Vagina (tissue), 2 donors: ENCODE results near the gene TRAPPC2B. TPM values are rescaled to one million over a fixed set of nuclear protein-coding genes. Genes with fewer than 3 reads are reported as not detected.

Source experiments
- DNase-seq, 2 donors: peaks; one replicate each; pipeline ENCODE4 v3.0.0-alpha.2; 2017; ENCODE audit errors: extremely low spot score in 2 of 2
- H3K27ac ChIP-seq: fragments of 200-600 bp; sonication (generic); one replicate; pipeline ENCODE4 v1.5.1; 2019
- H3K27me3 ChIP-seq: fragments of 200-600 bp; sonication (generic); one replicate; pipeline ENCODE4 v1.5.1; 2019
- H3K36me3 ChIP-seq, 2 donors: fragments of 200-600 bp; sonication (generic); one replicate each; pipeline ENCODE4 v1.5.1; 2017 to 2019
- H3K4me1 ChIP-seq: fragments of 200-600 bp; sonication (generic); one replicate; pipeline ENCODE4 v1.5.1; 2019
- H3K4me3 ChIP-seq, 2 donors: fragments of 200-600 bp; sonication (generic); 1 replicate in 1 of 2; 2 replicates in 1 of 2; pipeline ENCODE4 v1.5.1; 2016 to 2019
- H3K9me3 ChIP-seq: fragments of 200-600 bp; sonication (generic); one replicate; pipeline ENCODE4 v1.5.1; 2019
- POLR2A ChIP-seq, 2 donors: fragments of 450-650 bp; IDR thresholded peaks; one replicate each; pipeline ENCODE4 v1.6.1; 2017; ENCODE audit warnings: antibody characterized with exemption in 2 of 2, mild to moderate bottlenecking in 2 of 2, moderate library complexity in 2 of 2
- POLR2AphosphoS5 ChIP-seq, 2 donors: sonication (generic); formaldehyde crosslinking; IDR thresholded peaks; one replicate each; pipeline ENCODE4 v1.9.0; 2017; ENCODE audit warnings: antibody characterized with exemption in 2 of 2, mild to moderate bottlenecking in 2 of 2, low read depth in 1 of 2; ENCODE audit not compliant: insufficient read depth in 1 of 2
- intact Hi-C: fragments of 100-400 bp; cut with DNase I; formaldehyde crosslinking; loops from one replicate; pipeline ENCODE4 v1.15.1; 2023
- total RNA-seq: library from RNA; depleted of rRNA; stranded (reverse); fragments of >200 nt; gene quantifications from one replicate; pipeline ENCODE4 v1.2.3, GENCODE V29; 2016
- TF ChIP-seq, protein P1 (sequence below), 3 experiments: fragments of 450-650 bp in 2 of 3; fragments of 200-600 bp in 1 of 3; sonication (generic) in 1 of 3; IDR thresholded peaks; one replicate each; pipeline ENCODE4 v1.5.1; 2017 to 2019; ENCODE audit warnings: antibody characterized with exemption in 3 of 3, mild to moderate bottlenecking in 2 of 3, moderate library complexity in 2 of 3

Gene TRAPPC2B
- total RNA-seq, 1 donor from 2014 or later: 8.6 TPM

DNA sequence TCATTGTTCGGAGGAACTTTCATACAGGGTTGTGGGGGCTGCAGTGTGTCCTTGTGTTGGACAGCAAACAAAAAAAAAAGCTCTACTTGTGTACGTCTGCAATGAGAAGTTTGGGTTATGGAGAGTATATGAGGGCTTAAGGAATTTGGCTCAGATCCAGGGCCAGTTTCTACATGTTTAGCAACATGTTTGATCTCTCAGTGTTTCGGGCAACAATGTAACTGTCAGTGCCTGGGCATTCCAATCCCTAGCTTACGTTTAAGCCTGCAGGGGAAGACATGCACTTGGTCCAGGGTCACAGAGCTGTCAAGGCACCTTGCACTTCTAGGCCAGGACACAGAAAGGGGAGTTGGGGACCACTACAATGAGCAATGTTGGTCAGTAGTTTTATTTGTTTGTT, 29.2 kb upstream of the TRAPPC2B start:
- no peak overlapping the region for H3K4me3 ChIP-seq
- no peaks in the 10 kb centered on the region for H3K4me1 ChIP-seq
- intact Hi-C loops: no loop called here
- TF ChIP-seq POLR2A (IDR thresholded peaks at IDR 0.05) (no peak), POLR2AphosphoS5 (IDR thresholded peaks at IDR 0.05; ENCODE audit: insufficient read depth in 1 of 2, low read depth in 1 of 2) (no peak)
- TF ChIP-seq, protein P1, sequence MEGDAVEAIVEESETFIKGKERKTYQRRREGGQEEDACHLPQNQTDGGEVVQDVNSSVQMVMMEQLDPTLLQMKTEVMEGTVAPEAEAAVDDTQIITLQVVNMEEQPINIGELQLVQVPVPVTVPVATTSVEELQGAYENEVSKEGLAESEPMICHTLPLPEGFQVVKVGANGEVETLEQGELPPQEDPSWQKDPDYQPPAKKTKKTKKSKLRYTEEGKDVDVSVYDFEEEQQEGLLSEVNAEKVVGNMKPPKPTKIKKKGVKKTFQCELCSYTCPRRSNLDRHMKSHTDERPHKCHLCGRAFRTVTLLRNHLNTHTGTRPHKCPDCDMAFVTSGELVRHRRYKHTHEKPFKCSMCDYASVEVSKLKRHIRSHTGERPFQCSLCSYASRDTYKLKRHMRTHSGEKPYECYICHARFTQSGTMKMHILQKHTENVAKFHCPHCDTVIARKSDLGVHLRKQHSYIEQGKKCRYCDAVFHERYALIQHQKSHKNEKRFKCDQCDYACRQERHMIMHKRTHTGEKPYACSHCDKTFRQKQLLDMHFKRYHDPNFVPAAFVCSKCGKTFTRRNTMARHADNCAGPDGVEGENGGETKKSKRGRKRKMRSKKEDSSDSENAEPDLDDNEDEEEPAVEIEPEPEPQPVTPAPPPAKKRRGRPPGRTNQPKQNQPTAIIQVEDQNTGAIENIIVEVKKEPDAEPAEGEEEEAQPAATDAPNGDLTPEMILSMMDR (IDR thresholded peaks at IDR 0.05): no peak
- peaks cover 6% of the 10 kb centered on the region for H3K9me3 ChIP-seq
- peaks cover 0 to 15% of the 10 kb centered on the region in 2 donors for H3K36me3 ChIP-seq
- no peak for DNase-seq
- H3K27me3 ChIP-seq: no peaks in the 10 kb centered on the region
- H3K27ac ChIP-seq: no peak overlapping the region

DNA sequence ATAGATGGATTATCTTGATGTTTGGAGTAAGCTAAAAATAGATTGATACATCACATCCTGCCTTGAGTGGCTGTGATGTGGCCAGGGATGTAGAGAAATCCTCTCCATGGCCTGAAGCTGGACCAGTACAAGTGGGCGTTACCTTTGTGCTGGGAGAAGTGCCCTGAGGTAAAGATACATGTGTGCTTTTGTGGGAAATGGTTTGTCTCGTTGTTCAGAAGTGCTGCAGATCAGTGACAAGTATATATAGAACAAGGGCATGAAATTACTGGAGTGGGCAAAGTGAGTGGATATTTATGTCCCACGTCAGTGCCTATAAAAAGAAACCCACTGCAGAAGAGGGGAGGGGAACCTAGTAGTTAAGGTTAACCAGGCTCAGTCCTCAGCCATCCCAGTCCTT, 24.5 kb upstream of the TRAPPC2B start:
- peaks cover 0 to 4% of the 10 kb centered on the region in 2 donors for H3K36me3 ChIP-seq
- no peaks in the 10 kb centered on the region for H3K9me3 ChIP-seq
- no peak for TF ChIP-seq POLR2A (IDR thresholded peaks at IDR 0.05)
- no peak for TF ChIP-seq POLR2AphosphoS5 (IDR thresholded peaks at IDR 0.05; ENCODE audit: insufficient read depth in 1 of 2, low read depth in 1 of 2)
- TF ChIP-seq, protein P1 (IDR thresholded peaks at IDR 0.05): no peak
- intact Hi-C loops: no loop called here
- no peak overlapping the region for H3K4me3 ChIP-seq
- no peak overlapping the region for H3K27ac ChIP-seq
- no peak for DNase-seq
- no peaks in the 10 kb centered on the region for H3K27me3 ChIP-seq
- no peaks in the 10 kb centered on the region for H3K4me1 ChIP-seq

DNA sequence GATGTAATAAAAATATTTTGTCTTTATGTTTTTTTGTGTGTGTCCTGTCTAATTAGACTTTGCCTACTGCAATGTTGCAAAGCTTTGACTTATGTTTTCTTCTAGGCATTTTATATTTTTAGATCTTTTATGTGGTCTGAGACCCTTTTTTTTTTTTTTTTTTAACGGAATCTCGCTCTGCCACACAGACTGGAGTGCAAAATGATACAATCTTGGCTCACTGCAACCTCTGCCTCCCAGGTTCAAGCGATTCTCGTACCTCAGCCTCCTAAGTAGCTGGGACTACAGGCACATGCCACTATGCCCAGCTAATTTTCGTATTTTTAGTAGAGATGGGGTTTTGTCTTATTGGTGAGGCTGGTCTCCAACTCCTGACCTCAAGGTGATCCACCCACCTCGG, 20.8 kb upstream of the TRAPPC2B start:
- no peak overlapping the region for H3K4me3 ChIP-seq
- TF ChIP-seq, protein P1 (IDR thresholded peaks at IDR 0.05): no peak
- no peak for TF ChIP-seq POLR2AphosphoS5 (IDR thresholded peaks at IDR 0.05; ENCODE audit: insufficient read depth in 1 of 2, low read depth in 1 of 2)
- no peak for TF ChIP-seq POLR2A (IDR thresholded peaks at IDR 0.05)
- H3K36me3 ChIP-seq: no peaks in the 10 kb centered on the region
- intact Hi-C loops: no loop called here
- no peaks in the 10 kb centered on the region for H3K4me1 ChIP-seq
- H3K9me3 ChIP-seq: no peaks in the 10 kb centered on the region
- H3K27me3 ChIP-seq: no peaks in the 10 kb centered on the region
- no peak for DNase-seq
- no peak overlapping the region for H3K27ac ChIP-seq

DNA sequence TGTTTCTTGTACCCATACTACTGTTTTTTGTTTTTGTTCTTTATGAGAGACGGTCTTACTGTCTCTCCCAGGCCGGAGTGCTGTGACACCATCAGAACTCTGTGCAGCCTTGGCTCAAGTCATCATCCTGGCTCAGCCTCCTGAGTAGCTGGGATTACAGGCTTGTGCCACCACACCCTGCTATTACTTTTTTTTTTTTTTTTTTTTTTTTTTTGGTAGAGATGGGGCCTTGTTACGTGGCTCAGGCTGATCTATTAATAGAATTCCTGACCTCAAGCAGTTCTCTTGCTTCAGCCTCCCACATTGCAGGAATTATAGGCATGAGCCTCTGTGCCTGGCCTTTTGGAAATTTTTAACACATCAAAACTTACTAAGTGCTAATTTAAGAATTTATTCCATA, 15.2 kb upstream of the TRAPPC2B start:
- no peaks in the 10 kb centered on the region for H3K9me3 ChIP-seq
- no peaks in the 10 kb centered on the region for H3K27me3 ChIP-seq
- intact Hi-C loops: no loop called here
- H3K4me3 ChIP-seq: no peak overlapping the region
- H3K27ac ChIP-seq: no peak overlapping the region
- H3K36me3 ChIP-seq: peaks cover 0 to 7% of the 10 kb centered on the region in 2 donors
- TF ChIP-seq, protein P1 (IDR thresholded peaks at IDR 0.05): no peak
- no peak for TF ChIP-seq POLR2AphosphoS5 (IDR thresholded peaks at IDR 0.05; ENCODE audit: insufficient read depth in 1 of 2, low read depth in 1 of 2)
- peaks cover 13% of the 10 kb centered on the region for H3K4me1 ChIP-seq
- no peak for DNase-seq

DNA sequence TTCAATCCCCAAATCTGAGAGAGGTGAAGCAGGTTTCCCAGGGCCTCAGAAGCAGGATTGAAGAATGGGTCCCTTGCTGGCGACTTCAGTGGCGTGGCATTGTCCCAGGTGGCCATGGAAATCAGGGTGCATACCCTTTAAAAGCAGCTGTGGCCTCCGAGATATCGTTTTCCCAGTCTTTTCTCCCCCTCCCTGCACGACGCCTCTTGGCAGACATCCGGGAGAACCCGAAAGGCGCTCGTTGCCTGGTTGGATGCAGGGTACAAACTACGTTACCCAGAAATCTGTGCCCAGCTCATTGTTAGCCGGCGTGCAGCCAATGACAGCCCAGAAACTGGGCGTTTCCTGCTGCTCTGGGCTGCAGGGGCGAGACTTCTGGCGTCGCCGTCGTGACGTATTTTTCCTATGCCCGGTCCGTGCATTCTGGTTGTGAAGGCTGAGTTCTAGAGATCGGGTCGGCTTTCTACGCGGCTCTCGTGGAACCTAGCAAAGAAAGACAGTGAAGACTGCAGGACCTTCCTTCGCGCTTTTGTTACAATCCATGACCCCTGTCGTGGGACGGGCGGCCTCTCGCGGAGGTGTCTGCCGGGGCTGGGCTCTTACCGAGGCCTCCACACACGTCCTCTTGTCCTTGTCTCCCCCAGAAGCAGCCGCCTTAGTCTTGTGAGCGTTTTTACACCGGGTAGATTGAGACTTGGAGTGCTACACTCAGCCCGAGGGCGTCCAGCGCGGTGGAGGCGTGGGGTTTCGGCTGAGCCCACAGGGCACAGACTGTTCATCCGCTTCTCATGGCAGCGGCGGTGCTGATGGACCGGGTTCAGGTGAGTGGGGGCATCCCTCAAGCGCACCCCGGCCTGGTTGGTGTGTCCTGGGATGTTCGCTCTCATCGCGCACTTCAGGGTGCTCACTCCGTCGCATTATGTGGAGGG, 12.2 kb upstream of the TRAPPC2B start, which contains the start of gene ZNF304:
Gene ZNF304, plus strand, starts transcription at position 395 of the 929 bp plus-strand sequence. Its CDS starts 394 bp downstream, at position 789.
- H3K27me3 ChIP-seq: no peaks in the 10 kb centered on the region
- TF ChIP-seq POLR2AphosphoS5 (IDR thresholded peaks at IDR 0.05; ENCODE audit: insufficient read depth in 1 of 2, low read depth in 1 of 2): peak; percentile 65 to 96
- TF ChIP-seq, protein P1 (IDR thresholded peaks at IDR 0.05): no peak
- TF ChIP-seq POLR2A (IDR thresholded peaks at IDR 0.05): no peak

More for the DNA sequence above, 12.2 kb upstream of the TRAPPC2B start, which contains the start of gene ZNF304:
- Histone ChIP-seq H3K4me3 (peak within 1 kb of the TSS; percentile 54 to 72), H3K9me3 (peaks cover 11% of the 10 kb centered on the region), H3K4me1 (peaks cover 13% of the 10 kb centered on the region), H3K36me3 (peaks cover 15 to 37% of the 10 kb centered on the region in 2 donors), H3K27ac (peak within 1 kb of the TSS; percentile 32)
- intact Hi-C loops: no loop called here
- no peak for DNase-seq
